Stimulated activated CD4-positive, alpha-beta T cell treated with anti-CD3 and anti-CD28 coated beads, Interleukin-12 subunit alpha, Interleukin-12 subunit beta, amount 100 ng/mL, for 4 hours (primary cell): ENCODE data around the gene RAD18.

Experiments used
- DNase-seq: peaks from one replicate; pipeline ENCODE4 v3.0.0-alpha.2; 2020

RAD18 gene

GRCh38 chr3:8856721-8857120, 106.6 kb downstream of the RAD18 start:
- DNase-seq, result no peak

GRCh38 chr3:8856071-8856470, 107.2 kb downstream of the RAD18 start:
- DNase-seq, result no peak

GRCh38 chr3:8854656-8855055, 108.6 kb downstream of the RAD18 start:
- no peak for DNase-seq

- no peak for DNase-seq
These were observed 110.2 kb downstream of the RAD18 start for GRCh38 chr3:8853081-8853480.

- DNase-seq, result no peak
These were observed 110.8 kb downstream of the RAD18 start for GRCh38 chr3:8852511-8852910.

- no peak for DNase-seq
These were observed 111.6 kb downstream of the RAD18 start for GRCh38 chr3:8851703-8852102.

GRCh38 chr3:8848696-8849131, 114.6 kb downstream of the RAD18 start:
- DNase-seq, result no peak

- no peak for DNase-seq
These were observed 116.0 kb downstream of the RAD18 start for GRCh38 chr3:8847317-8847716.

GRCh38 chr3:8846176-8846575, 117.1 kb downstream of the RAD18 start:
- no peak for DNase-seq

- no peak for DNase-seq
These were observed 117.6 kb downstream of the RAD18 start for GRCh38 chr3:8845641-8846040.

GRCh38 chr3:8843347-8843746, 119.9 kb downstream of the RAD18 start:
- no peak for DNase-seq

- DNase-seq, result no peak
These were observed 121.0 kb downstream of the RAD18 start for GRCh38 chr3:8842293-8842692.

GRCh38 chr3:8841472-8841871, 121.8 kb downstream of the RAD18 start:
- no peak for DNase-seq

- no peak for DNase-seq
These were observed 122.7 kb downstream of the RAD18 start for GRCh38 chr3:8840556-8840955.

- DNase-seq, result no peak
These were observed 123.5 kb downstream of the RAD18 start for GRCh38 chr3:8839607-8840325.

GRCh38 chr3:8838765-8839423, 124.4 kb downstream of the RAD18 start:
- DNase-seq, result no peak

- no peak for DNase-seq
These were observed 125.0 kb downstream of the RAD18 start for GRCh38 chr3:8838234-8838633.

- no peak for DNase-seq
These were observed 126.1 kb downstream of the RAD18 start for GRCh38 chr3:8837162-8837561.

GRCh38 chr3:8836096-8836495, 127.2 kb downstream of the RAD18 start:
- DNase-seq, result no peak

GRCh38 chr3:8835385-8835784, 127.9 kb downstream of the RAD18 start:
- no peak for DNase-seq

GRCh38 chr3:8834974-8835373, 128.3 kb downstream of the RAD18 start:
- DNase-seq, result no peak

GRCh38 chr3:8827641-8828040, 135.6 kb downstream of the RAD18 start:
- DNase-seq, result no peak
